Neuronal stem cell (in vitro differentiated cells): ENCODE results near the gene RAB3C.

Experiments
- DNase-seq: peaks from one replicate; pipeline ENCODE4 v3.0.0-alpha.2; 2013; ENCODE audit warnings: low spot score
- H2AFZ ChIP-seq: one replicate; pipeline ENCODE4 v1.6.1; 2013; ENCODE audit warnings: mild to moderate bottlenecking, low read length, inconsistent platforms
- H2AK5ac ChIP-seq: 2 replicates; pipeline ENCODE4 v1.6.1; 2013; ENCODE audit warnings: low read depth, mild to moderate bottlenecking, inconsistent platforms, low read length, moderate library complexity, mixed read lengths
- H2BK120ac ChIP-seq: 2 replicates; pipeline ENCODE4 v1.6.1; 2013; ENCODE audit warnings: low read depth, mild to moderate bottlenecking, inconsistent platforms, low read length, moderate library complexity, mixed read lengths
- H2BK12ac ChIP-seq: one replicate; pipeline ENCODE4 v1.6.1; 2013; ENCODE audit warnings: low read length, inconsistent platforms
- H2BK15ac ChIP-seq: 2 replicates; pipeline ENCODE4 v1.6.1; 2013; ENCODE audit warnings: mild to moderate bottlenecking, low read length, inconsistent platforms, mixed read lengths
- H2BK5ac ChIP-seq: one replicate; pipeline ENCODE4 v1.6.1; 2013; ENCODE audit warnings: inconsistent platforms, mild to moderate bottlenecking, low read length, moderate library complexity
- H3K14ac ChIP-seq: one replicate; pipeline ENCODE4 v1.6.1; 2013; ENCODE audit warnings: low read length, inconsistent platforms
- H3K18ac ChIP-seq: 2 replicates; pipeline ENCODE4 v1.6.1; 2013; ENCODE audit warnings: low read length, inconsistent platforms
- H3K23ac ChIP-seq: 2 replicates; pipeline ENCODE4 v1.6.1; 2013; ENCODE audit warnings: low read depth, mild to moderate bottlenecking, mixed read lengths, low read length, inconsistent platforms; ENCODE audit not compliant: poor library complexity
- H3K27ac ChIP-seq: replicated peaks from 3 replicates; pipeline ENCODE4 v1.5.1; 2013; ENCODE audit warnings: low read length, inconsistent platforms
- H3K27me3 ChIP-seq, 3 experiments: 2 replicates each; pipeline ENCODE4 v1.6.1; 2013; ENCODE audit warnings: low read length in 3 of 3, mild to moderate bottlenecking in 2 of 3, inconsistent platforms in 1 of 3, low read depth in 1 of 3, mixed read lengths in 1 of 3, moderate library complexity in 1 of 3; ENCODE audit not compliant: control insufficient read depth in 3 of 3, insufficient read depth in 3 of 3
- H3K36me3 ChIP-seq, 2 donors: replicated peaks in 1 of 2; 2 replicates each; pipeline ENCODE4 v1.6.1; 2013; ENCODE audit warnings: low read length in 2 of 2; ENCODE audit not compliant: control insufficient read depth in 2 of 2, insufficient read depth in 2 of 2
- H3K4ac ChIP-seq: 2 replicates; pipeline ENCODE4 v1.6.1; 2013; ENCODE audit warnings: inconsistent platforms, mild to moderate bottlenecking, low read length, moderate library complexity
- H3K4me1 ChIP-seq, 2 donors: 1 replicate in 1 of 2; 2 replicates in 1 of 2; pipeline ENCODE4 v1.6.1; 2013; ENCODE audit warnings: low read length in 2 of 2, low read depth in 1 of 2; ENCODE audit not compliant: control insufficient read depth in 2 of 2, insufficient read depth in 1 of 2
- H3K4me2 ChIP-seq: one replicate; pipeline ENCODE4 v1.6.1; 2013; ENCODE audit warnings: mild to moderate bottlenecking, low read length, inconsistent platforms; ENCODE audit not compliant: insufficient read depth, poor library complexity, severe bottlenecking
- H3K4me3 ChIP-seq, 2 donors: 2 replicates each; pipeline ENCODE4 v1.5.1; 2013; ENCODE audit warnings: low read length in 2 of 2, mild to moderate bottlenecking in 2 of 2, inconsistent platforms in 1 of 2, moderate library complexity in 1 of 2
- H3K79me1 ChIP-seq: one replicate; pipeline ENCODE4 v1.6.1; 2013; ENCODE audit warnings: low read depth, mild to moderate bottlenecking, inconsistent platforms, low read length, moderate library complexity
- H3K9ac ChIP-seq: one replicate; pipeline ENCODE4 v1.6.1; 2013; ENCODE audit warnings: mild to moderate bottlenecking, low read depth, low read length, inconsistent platforms; ENCODE audit not compliant: poor library complexity
- H3K9me3 ChIP-seq, 2 donors: replicated peaks in 1 of 2; 2 replicates each; pipeline versions ENCODE3 to v1.6.1; 2013; ENCODE audit warnings: low read length in 2 of 2, mild to moderate bottlenecking in 2 of 2, inconsistent platforms in 1 of 2, low read depth in 1 of 2, mixed read lengths in 1 of 2, moderate library complexity in 1 of 2; ENCODE audit not compliant: control insufficient read depth in 2 of 2, insufficient read depth in 1 of 2
- H4K8ac ChIP-seq: one replicate; pipeline ENCODE4 v1.6.1; 2013; ENCODE audit warnings: low read depth, mild to moderate bottlenecking, inconsistent platforms, low read length, moderate library complexity
- H4K91ac ChIP-seq: one replicate; pipeline ENCODE4 v1.6.1; 2013; ENCODE audit warnings: low read length, low read depth, mild to moderate bottlenecking, inconsistent platforms; ENCODE audit not compliant: poor library complexity
- WGBS, 2 donors: extraction: QIAGEN DNeasy Blood & Tissue Kit; methylation state at CpG; one replicate each; pipeline ENCODE4 v1.1.7; 2013; ENCODE audit warnings: missing lambda C conversion rate in 2 of 2, mixed read lengths in 1 of 2; ENCODE audit not compliant: insufficient read length in 2 of 2, insufficient replicate concordance in 1 of 2; ENCODE audit errors: extremely low coverage in 2 of 2; 5-methylcytosine and 5-hydroxymethylcytosine counted together

Gene RAB3C

DNA sequence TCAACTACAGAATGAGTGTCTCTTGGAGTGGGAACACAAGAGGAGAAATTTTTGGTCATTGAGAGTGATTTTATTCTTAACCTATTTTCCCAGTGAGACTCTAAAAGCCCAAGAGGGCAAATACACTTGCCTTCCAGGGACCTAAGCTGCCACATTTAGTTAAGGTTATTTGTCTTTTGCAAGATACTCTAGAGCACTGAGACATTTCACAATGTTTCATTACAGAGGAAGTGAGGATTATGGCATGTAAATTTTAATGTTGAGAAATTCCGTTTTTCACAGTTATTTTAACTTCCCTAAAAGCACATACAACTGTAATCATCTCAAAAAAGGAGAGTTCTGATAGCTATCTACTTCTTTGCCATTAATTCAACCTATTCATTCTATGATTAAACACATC is 38.7 kb upstream of the RAB3C start:
- no peak for DNase-seq
- Histone ChIP-seq H2BK120ac (no peak overlapping the region), H3K23ac (no peak overlapping the region), H2AK5ac (no peak overlapping the region), H3K79me1 (no peaks in the 10 kb centered on the region), H3K14ac (no peak overlapping the region), H3K4me2 (no peak overlapping the region), H3K18ac (no peak overlapping the region), H3K27ac (no peak overlapping the region), H2BK5ac (no peak overlapping the region), H3K4me1 (peaks cover 0 to 9% of the 10 kb centered on the region in 2 donors), H3K4me3 (no peak overlapping the region), H4K8ac (no peak overlapping the region), H3K4ac (no peak overlapping the region), H2BK15ac (no peak overlapping the region), H3K9ac (no peak overlapping the region), H2BK12ac (no peak overlapping the region), H3K9me3 (peaks cover 0 to 5% of the 10 kb centered on the region in 2 donors), H4K91ac (no peak overlapping the region), H3K27me3 (no peaks in the 10 kb centered on the region), H2AFZ (no peak overlapping the region), H3K36me3 (no peaks in the 10 kb centered on the region)
- no CpG with 5 or more reads among the region's 1 CpG for WGBS, 2 donors

DNA sequence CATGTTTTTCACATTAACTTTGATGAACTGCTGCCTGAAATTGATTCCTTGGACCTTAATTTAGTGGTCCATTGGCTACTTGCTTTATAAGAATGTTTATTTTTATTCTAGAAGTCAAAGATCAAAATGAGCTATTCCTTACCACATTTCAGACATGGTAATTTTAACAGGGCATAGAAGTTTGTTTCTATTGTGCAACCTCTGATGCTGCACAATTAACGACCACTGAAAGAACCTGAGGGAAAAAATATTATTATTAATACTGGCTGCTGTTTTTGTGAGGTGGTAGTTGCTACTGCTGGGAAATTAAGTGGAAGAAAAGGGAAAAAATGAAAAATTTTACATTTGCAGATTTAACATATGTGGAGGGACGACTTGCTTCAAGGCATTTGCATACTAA is 37.9 kb upstream of the RAB3C start:
- Histone ChIP-seq H2AFZ (no peak overlapping the region), H4K91ac (no peak overlapping the region), H3K14ac (no peak overlapping the region), H3K18ac (no peak overlapping the region), H3K23ac (no peak overlapping the region), H3K4ac (no peak overlapping the region), H3K9ac (no peak overlapping the region), H2BK12ac (no peak overlapping the region), H2BK120ac (no peak overlapping the region), H2AK5ac (no peak overlapping the region), H4K8ac (no peak overlapping the region), H3K4me2 (no peak overlapping the region), H3K79me1 (no peaks in the 10 kb centered on the region), H3K27me3 (no peaks in the 10 kb centered on the region), H3K27ac (no peak overlapping the region), H3K9me3 (peaks cover 0 to 5% of the 10 kb centered on the region in 2 donors), H3K4me3 (no peak overlapping the region), H2BK5ac (no peak overlapping the region), H3K36me3 (no peaks in the 10 kb centered on the region), H2BK15ac (no peak overlapping the region), H3K4me1 (peaks cover 0 to 9% of the 10 kb centered on the region in 2 donors)
- no CpG with 5 or more reads among the region's 2 CpGs for WGBS, 2 donors
- no peak for DNase-seq

- Histone ChIP-seq H3K27me3 (no peaks in the 10 kb centered on the region), H3K18ac (no peak overlapping the region), H2AFZ (no peak overlapping the region), H3K9me3 (peaks cover 0 to 5% of the 10 kb centered on the region in 2 donors), H2BK15ac (no peak overlapping the region), H3K36me3 (no peaks in the 10 kb centered on the region), H3K23ac (no peak overlapping the region), H3K4me2 (no peak overlapping the region), H3K9ac (no peak overlapping the region), H3K27ac (no peak overlapping the region), H2BK12ac (no peak overlapping the region), H2BK120ac (no peak overlapping the region), H3K4ac (no peak overlapping the region), H4K8ac (no peak overlapping the region), H2AK5ac (no peak overlapping the region), H3K4me3 (no peak overlapping the region), H2BK5ac (no peak overlapping the region), H3K14ac (no peak overlapping the region), H3K4me1 (peaks cover 0 to 9% of the 10 kb centered on the region in 2 donors), H4K91ac (no peak overlapping the region), H3K79me1 (no peaks in the 10 kb centered on the region)
- DNase-seq: no peak
These were observed 37.0 kb upstream of the RAB3C start for GRCh38 chr5:58545912-58546311.

DNA sequence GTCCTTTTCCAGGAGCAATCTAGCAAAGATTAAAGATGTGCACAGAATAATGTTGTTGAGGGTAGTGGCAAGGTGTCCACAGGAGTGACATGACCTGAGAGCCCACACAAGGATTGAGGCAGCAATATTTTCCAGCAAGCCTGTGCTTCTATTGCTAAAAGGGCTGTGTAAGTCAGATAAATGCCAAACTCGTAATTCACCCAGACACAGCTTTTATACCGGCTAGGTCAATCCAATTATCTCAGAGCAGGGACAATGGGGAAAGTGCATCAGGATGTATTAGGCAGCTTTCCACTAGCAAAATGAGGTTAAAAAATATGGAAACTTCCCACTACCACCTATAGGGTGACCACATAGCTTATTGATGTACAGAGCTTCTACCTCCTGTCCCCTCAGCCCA is 34.8 kb upstream of the RAB3C start:
- Histone ChIP-seq H2BK12ac (no peak overlapping the region), H3K9me3 (peaks cover 0 to 5% of the 10 kb centered on the region in 2 donors), H3K23ac (no peak overlapping the region), H4K91ac (no peak overlapping the region), H3K79me1 (no peaks in the 10 kb centered on the region), H3K4me3 (no peak overlapping the region), H2BK15ac (no peak overlapping the region), H3K14ac (no peak overlapping the region), H2BK120ac (no peak overlapping the region), H3K27ac (no peak overlapping the region), H3K4me2 (no peak overlapping the region), H2BK5ac (no peak overlapping the region), H3K4me1 (peaks cover 0 to 7% of the 10 kb centered on the region in 2 donors), H3K36me3 (no peaks in the 10 kb centered on the region), H3K27me3 (no peaks in the 10 kb centered on the region), H4K8ac (no peak overlapping the region), H3K4ac (no peak overlapping the region), H3K9ac (no peak overlapping the region), H3K18ac (no peak overlapping the region), H2AFZ (no peak overlapping the region), H2AK5ac (no peak overlapping the region)
- DNase-seq: no peak
- no CpG with 5 or more reads among the region's 2 CpGs for WGBS, 2 donors
